Measurements from ENCODE around the gene UGT1A10. TPM values are rescaled to one million over a fixed set of nuclear protein-coding genes. Genes with fewer than 3 reads are reported as not detected.

Gene UGT1A10
- polyA plus RNA-seq, 1 experiment, result not detected

GRCh38 chr2:233754872-233755611, 118.8 kb downstream of the UGT1A10 start:
- POLR2A ChIA-PET, result no interaction called here
- no peak for TF ChIP-seq CTCF (IDR thresholded peaks at IDR 0.05; ENCODE audit: insufficient read depth, low read depth, low read length)
- CTCF ChIA-PET, result no interaction called here

GRCh38 chr2:233756429-233757081, 120.3 kb downstream of the UGT1A10 start:
- Histone ChIP-seq H3K27me3 (ENCODE audit: control insufficient read depth, insufficient read depth, low read length) (no peaks in the 10 kb centered on the region; the same call in 1 of the 2 replicates), H3K4me3 (ENCODE audit: low read depth, low read length) (no peak overlapping the region), H3K36me3 (ENCODE audit: control insufficient read depth, insufficient read depth, low read length) (no peaks in the 10 kb centered on the region)
- DNase-seq (ENCODE audit: low read depth), result no peak
- CTCF ChIA-PET, result no interaction called here
- no peak for TF ChIP-seq CTCF (IDR thresholded peaks at IDR 0.05; ENCODE audit: insufficient read depth, low read depth, low read length)
- POLR2A ChIA-PET, result no interaction called here

More at GRCh38 chr2:233754872-233755611, 118.8 kb downstream of the UGT1A10 start:
- Histone ChIP-seq H3K4me3 (ENCODE audit: low read depth, low read length) (no peak overlapping the region), H3K36me3 (ENCODE audit: control insufficient read depth, insufficient read depth, low read length) (no peaks in the 10 kb centered on the region), H3K27me3 (ENCODE audit: control insufficient read depth, insufficient read depth, low read length) (no peaks in the 10 kb centered on the region; the same call in 1 of the 2 replicates)
- DNase-seq (ENCODE audit: low read depth), result no peak

GRCh38 chr2:233758141-233758540, 121.9 kb downstream of the UGT1A10 start:
- no peak for DNase-seq (ENCODE audit: low read depth)
- ChIA-PET CTCF (no interaction called here), POLR2A (no interaction called here)
- Histone ChIP-seq H3K4me3 (ENCODE audit: low read depth, low read length) (no peak overlapping the region), H3K27me3 (ENCODE audit: control insufficient read depth, insufficient read depth, low read length) (no peaks in the 10 kb centered on the region; the same call in 1 of the 2 replicates), H3K36me3 (ENCODE audit: control insufficient read depth, insufficient read depth, low read length) (no peaks in the 10 kb centered on the region)
- TF ChIP-seq CTCF (IDR thresholded peaks at IDR 0.05; ENCODE audit: insufficient read depth, low read depth, low read length), result no peak

DNA sequence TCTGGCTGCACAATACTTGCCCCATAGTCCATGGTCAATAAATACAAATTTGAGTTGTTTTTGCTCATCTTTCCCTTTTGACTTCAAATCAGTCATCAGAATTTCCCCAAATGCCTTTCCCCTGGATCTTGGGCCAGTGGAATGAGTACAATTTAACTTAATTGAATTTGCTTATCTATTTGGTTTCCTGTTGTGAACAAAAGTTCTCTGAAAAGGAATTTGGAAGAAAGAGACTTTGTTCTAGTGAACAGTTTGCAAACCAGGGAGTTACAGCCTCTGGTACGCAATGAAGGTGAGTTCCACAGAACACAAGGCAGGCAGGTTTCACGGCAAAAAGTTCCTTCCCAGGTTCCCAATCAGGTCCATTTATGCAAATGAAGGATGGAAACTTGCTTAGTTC, 122.6 kb downstream of the UGT1A10 start:
- Histone ChIP-seq H3K4me3 (ENCODE audit: low read depth, low read length) (no peak overlapping the region), H3K27me3 (ENCODE audit: control insufficient read depth, insufficient read depth, low read length) (no peaks in the 10 kb centered on the region; the same call in 1 of the 2 replicates), H3K36me3 (ENCODE audit: control insufficient read depth, insufficient read depth, low read length) (no peaks in the 10 kb centered on the region)
- ChIA-PET CTCF (no interaction called here), POLR2A (no interaction called here)
- DNase-seq (ENCODE audit: low read depth), result no peak
- TF ChIP-seq CTCF (IDR thresholded peaks at IDR 0.05; ENCODE audit: insufficient read depth, low read depth, low read length), result no peak

GRCh38 chr2:233760043-233760442, 123.8 kb downstream of the UGT1A10 start, which contains the start of gene UGT1A1:
Gene UGT1A1 (plus strand): TSS chr2:233760270. CDS start chr2:233760288, 18 bp downstream.
- no peaks in the 10 kb centered on the region for H3K36me3 ChIP-seq (ENCODE audit: control insufficient read depth, insufficient read depth, low read length)
- no peak for TF ChIP-seq CTCF (IDR thresholded peaks at IDR 0.05; ENCODE audit: insufficient read depth, low read depth, low read length)
- CTCF ChIA-PET, result no interaction called here
- POLR2A ChIA-PET, result no interaction called here
- no peak within 1 kb of the TSS for H3K4me3 ChIP-seq (ENCODE audit: low read depth, low read length)
- DNase-seq (ENCODE audit: low read depth), result no peak
- H3K27me3 ChIP-seq (ENCODE audit: control insufficient read depth, insufficient read depth, low read length), result no peaks in the 10 kb centered on the region; the same call in 1 of the 2 replicates

Measured in BJ (cell line).